B cell (primary cell): ENCODE results near the gene COL13A1.

Experiments used
- CTCF ChIP-seq: fragments of 200-600 bp; IDR thresholded peaks from one replicate; pipeline ENCODE4 v1.8.0; 2022; ENCODE audit warnings: antibody characterized with exemption, mild to moderate bottlenecking
- EZH2 ChIP-seq: IDR thresholded peaks from 2 replicates; pipeline ENCODE4 v1.6.1; 2012; ENCODE audit warnings: borderline replicate concordance, low read depth, mild to moderate bottlenecking, moderate library complexity, low read length; ENCODE audit not compliant: insufficient read depth, poor library complexity, severe bottlenecking

- TF ChIP-seq CTCF: no peak
- no peak for TF ChIP-seq EZH2
Observed at GRCh38 chr10:69968830-69969229, 167.1 kb downstream of the COL13A1 start.
